RWPE2 (cell line): ENCODE results near the gene BATF2.
A peak's percentile ranks its signal among the peaks of the same experiment; 100 is the strongest.
"Not testable (repeated sequence)": the region's sequence is repeated elsewhere in the genome, so short reads cannot be mapped to it uniquely, and the experiment has no call there.

Source experiments
- ATAC-seq: fragments of 200-7000 bp; cut with Tn5 transposase; 3 replicates; pipeline ENCODE4 v1.9.1; 2021; ENCODE audit warnings: low read depth
- DNase-seq: peaks from one replicate; pipeline ENCODE4 v3.0.0-alpha.2; 2020; ENCODE audit warnings: low spot score
- H3K27ac ChIP-seq: fragments of 450-650 bp; 2 replicates; pipeline ENCODE4 v1.5.1; 2017; ENCODE audit warnings: mild to moderate bottlenecking; ENCODE audit not compliant: poor library complexity, severe bottlenecking
- H3K27me3 ChIP-seq: fragments of 250-450 bp; sonication (Bioruptor Pico); 2 replicates; pipeline ENCODE4 v1.5.1; 2021; ENCODE audit warnings: mild to moderate bottlenecking, moderate library complexity; ENCODE audit not compliant: insufficient read depth, poor library complexity, severe bottlenecking
- H3K36me3 ChIP-seq: fragments of 250-450 bp; sonication (Bioruptor Pico); 2 replicates; pipeline ENCODE4 v1.5.1; 2020; ENCODE audit warnings: low read depth, mild to moderate bottlenecking, moderate library complexity
- H3K4me1 ChIP-seq: fragments of 250-450 bp; sonication (Bioruptor Pico); 2 replicates; pipeline ENCODE4 v1.5.1; 2021; ENCODE audit warnings: mild to moderate bottlenecking, moderate library complexity; ENCODE audit not compliant: insufficient read depth, poor library complexity, severe bottlenecking
- H3K4me3 ChIP-seq: fragments of 250-450 bp; sonication (Bioruptor Pico); 2 replicates; pipeline ENCODE4 v1.5.1; 2021; ENCODE audit warnings: mild to moderate bottlenecking, moderate library complexity; ENCODE audit not compliant: severe bottlenecking
- H3K9me3 ChIP-seq: fragments of 250-450 bp; sonication (Bioruptor Pico); 2 replicates; pipeline ENCODE4 v1.5.1; 2021; ENCODE audit warnings: mild to moderate bottlenecking, moderate library complexity; ENCODE audit not compliant: severe bottlenecking
- CTCF ChIP-seq: fragments of 450-650 bp; IDR thresholded peaks from one replicate; pipeline ENCODE4 v1.5.1; 2017; ENCODE audit warnings: mild to moderate bottlenecking, moderate library complexity; ENCODE audit not compliant: poor library complexity, severe bottlenecking

BATF2 gene

GRCh38 chr11:65032216-65032615, 35.4 kb upstream of the BATF2 start:
- DNase-seq = no peak
- H3K27me3 ChIP-seq = no peaks in the 10 kb centered on the region
- H3K36me3 ChIP-seq = peaks cover 23% of the 10 kb centered on the region
- no peak for ATAC-seq
- no peaks in the 10 kb centered on the region for H3K4me1 ChIP-seq
- no peak for TF ChIP-seq CTCF
- no peak overlapping the region for H3K4me3 ChIP-seq
- H3K27ac ChIP-seq = no peak overlapping the region
- no peaks in the 10 kb centered on the region for H3K9me3 ChIP-seq

- DNase-seq (peak; percentile 91), ATAC-seq (peak; percentile 94)
- no peaks in the 10 kb centered on the region for H3K4me1 ChIP-seq
- no peaks in the 10 kb centered on the region for H3K27me3 ChIP-seq
- peaks cover 5% of the 10 kb centered on the region; the same call in 1 of the 2 replicates for H3K36me3 ChIP-seq
- no peaks in the 10 kb centered on the region for H3K9me3 ChIP-seq
- H3K27ac ChIP-seq = peak within 1 kb of the TSS; percentile 61
- TF ChIP-seq CTCF = peak; percentile 48
- peak within 1 kb of the TSS; percentile 46 for H3K4me3 ChIP-seq
Measured at GRCh38 chr11:65027213-65028067, 30.7 kb upstream of the BATF2 start, which contains the start of gene SNX15. Gene SNX15 (plus strand): TSS chr11:65027439. CDS start chr11:65027538, 99 bp downstream.

- Histone ChIP-seq H3K9me3 (no peaks in the 10 kb centered on the region), H3K4me3 (peak overlapping the region; percentile 46), H3K4me1 (no peaks in the 10 kb centered on the region), H3K36me3 (no peaks in the 10 kb centered on the region; the same call in 1 of the 2 replicates), H3K27ac (peak overlapping the region; percentile 61), H3K27me3 (no peaks in the 10 kb centered on the region)
- DNase-seq = no peak
- TF ChIP-seq CTCF = no peak
- ATAC-seq = peak; percentile 22
Measured at GRCh38 chr11:65026810-65027209, 30.0 kb upstream of the BATF2 start.

- ATAC-seq, H3K4me1 ChIP-seq, H3K36me3 ChIP-seq, H3K27ac ChIP-seq, DNase-seq, H3K4me3 ChIP-seq, H3K9me3 ChIP-seq, H3K27me3 ChIP-seq: not testable (repeated sequence)
Measured at GRCh38 chr11:65023502-65023901, 26.7 kb upstream of the BATF2 start.

GRCh38 chr11:65021509-65021908, 24.7 kb upstream of the BATF2 start:
- TF ChIP-seq CTCF = no peak
- no peak; the same call in 2 of the 3 replicates for ATAC-seq
- Histone ChIP-seq H3K4me1 (no peaks in the 10 kb centered on the region), H3K27ac (no peak overlapping the region), H3K9me3 (no peaks in the 10 kb centered on the region), H3K36me3 (peaks cover 17% of the 10 kb centered on the region), H3K27me3 (no peaks in the 10 kb centered on the region), H3K4me3 (no peak overlapping the region)
- no peak for DNase-seq
